GM21786 (cell line): Measurements from ENCODE around the gene GRHL3.

Experiments
- ATAC-seq: cut with Tn5 transposase; IDR thresholded peaks from one replicate; pipeline ENCODE4 v1.9.1; 2021; ENCODE audit not compliant: unreplicated experiment

Gene GRHL3

DNA sequence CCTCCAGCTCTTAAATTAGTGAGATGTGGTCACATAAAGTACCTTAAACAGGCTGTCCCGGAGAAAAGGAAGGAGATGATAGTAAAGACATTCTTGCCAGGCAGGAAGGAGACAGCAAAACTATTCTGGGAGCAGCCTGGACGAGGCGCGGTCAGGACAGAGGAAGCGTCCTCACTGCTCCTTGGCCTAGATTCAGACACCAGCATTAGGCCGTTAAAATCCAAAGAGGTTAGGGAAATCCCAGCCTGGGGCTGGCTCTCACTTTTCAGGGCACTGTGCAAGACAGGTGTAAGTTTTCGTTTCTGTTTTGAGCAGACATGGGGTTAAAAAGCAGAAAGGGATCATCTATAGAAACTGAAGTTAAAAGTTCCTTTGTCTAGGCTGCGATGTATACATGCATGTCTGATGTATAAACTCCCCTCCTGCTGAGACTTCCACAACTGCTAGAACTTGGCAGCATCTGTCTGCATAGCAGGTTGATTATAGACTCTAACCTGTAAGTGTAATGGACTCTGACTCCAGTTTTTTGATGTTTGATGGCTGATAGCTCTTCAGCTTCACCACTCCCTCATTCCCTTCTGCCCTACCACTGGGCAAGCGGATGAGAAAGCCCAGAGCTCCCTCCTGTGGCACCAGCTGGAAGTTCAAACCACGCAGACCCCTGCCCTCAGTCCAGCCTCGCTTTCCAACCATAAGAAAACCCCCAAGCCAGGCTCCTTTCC is 72.9 kb downstream of the GRHL3 start:
- peak; percentile 77 for ATAC-seq

DNA sequence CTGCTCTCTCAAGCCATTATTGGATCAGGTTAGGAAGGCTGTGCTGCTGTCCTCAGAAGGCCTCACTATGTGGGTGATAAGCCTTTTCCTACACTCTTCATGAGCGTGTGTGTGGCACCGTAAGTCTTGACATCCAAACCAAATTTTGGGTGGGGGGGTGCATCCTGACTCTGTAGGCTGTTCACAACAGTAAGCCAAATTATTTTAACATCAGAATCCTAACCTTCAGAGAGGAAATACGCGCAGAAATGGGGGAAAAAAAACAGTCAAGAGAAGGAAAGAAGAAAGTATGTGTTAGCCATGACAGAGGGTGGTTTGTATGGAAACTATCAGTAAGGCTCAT is 73.4 kb downstream of the GRHL3 start:
- ATAC-seq, result no peak

DNA sequence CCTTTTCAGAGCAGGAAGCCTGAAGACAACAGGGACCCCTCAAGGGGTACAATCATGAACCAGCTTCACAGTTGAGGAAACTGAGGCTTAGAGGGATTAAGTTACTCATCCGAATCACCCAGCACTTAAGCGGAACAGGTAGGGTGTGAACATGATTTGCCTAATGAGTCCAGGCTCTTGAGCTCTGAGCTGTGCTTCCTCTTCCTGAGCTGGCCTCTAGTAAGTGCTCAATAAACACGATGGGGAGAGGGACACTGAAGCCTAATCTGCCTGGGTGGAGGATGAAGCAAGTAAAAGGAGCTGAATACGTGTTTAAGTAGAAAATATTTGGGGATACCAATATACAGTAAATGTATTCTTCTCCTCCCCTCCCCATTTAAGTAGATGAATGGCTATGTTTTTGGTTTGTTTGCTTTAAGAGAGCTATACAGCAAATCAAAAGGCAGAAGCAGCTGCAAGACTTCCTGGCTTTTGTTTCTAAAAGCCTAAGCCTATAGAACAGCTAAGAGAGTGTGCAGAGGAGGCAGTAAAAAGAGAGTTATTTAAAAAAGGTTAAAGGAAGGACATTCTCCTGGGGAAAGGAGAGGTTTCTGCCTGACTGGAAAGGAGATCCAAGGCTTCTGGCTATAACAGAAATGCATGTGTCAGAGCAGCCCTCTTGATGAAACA is 74.0 kb downstream of the GRHL3 start:
- ATAC-seq, result no peak

DNA sequence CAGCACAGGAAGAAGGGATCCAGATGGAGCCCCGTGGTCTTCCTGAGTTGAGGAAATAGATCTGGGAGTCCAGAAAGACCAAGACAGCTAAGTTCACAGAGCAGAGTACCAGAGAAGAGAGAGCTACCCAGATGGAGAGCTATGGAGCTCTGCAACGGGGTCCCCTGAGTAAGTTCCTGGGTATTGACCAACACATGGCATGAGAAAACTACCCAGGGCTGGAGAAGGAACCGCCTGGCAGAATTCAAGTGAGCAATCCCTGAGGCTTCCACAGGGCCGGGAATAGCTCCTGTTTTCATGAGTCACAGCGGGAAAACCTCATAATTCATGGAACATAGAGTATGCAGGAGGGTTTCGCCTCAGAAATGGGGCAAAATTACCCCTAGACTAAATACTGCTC is 74.7 kb downstream of the GRHL3 start:
- ATAC-seq, result no peak

DNA sequence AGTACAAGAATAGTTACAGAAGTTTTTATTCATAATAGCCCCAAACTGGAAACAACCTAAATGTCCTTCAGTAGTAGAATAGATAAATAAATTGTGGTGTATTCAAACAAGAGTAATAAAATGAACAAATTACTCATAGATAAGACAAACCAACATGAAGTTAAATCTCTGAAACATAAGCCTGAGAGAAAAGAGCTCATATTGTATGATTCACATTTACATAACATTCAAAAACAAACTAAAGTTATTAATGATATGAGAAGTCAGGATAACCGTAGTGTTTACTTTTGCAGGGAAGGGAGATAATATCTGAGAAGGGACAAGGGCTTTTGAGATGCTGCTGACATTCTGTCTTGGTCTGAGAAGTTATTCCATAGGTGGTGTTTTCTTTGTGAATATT is 80.9 kb downstream of the GRHL3 start:
- no peak for ATAC-seq

DNA sequence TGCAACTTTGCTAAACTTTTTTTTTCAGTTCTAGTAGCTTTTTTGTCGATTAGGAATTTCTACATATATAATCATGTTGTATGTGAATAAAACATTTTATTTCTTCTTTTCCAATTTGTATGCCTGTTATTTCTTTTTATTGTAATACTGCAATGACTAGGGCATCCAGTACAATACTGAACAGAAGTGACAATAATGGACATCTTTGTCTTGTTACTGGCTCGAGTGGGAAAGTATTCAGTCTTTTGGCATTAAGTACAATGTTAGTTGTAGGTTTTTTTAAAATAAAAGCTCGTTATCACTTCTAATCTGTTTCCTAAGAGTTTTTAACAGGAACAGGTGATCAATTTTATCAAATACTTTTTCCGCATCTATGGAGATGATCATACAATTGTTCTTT is 84.6 kb downstream of the GRHL3 start:
- ATAC-seq, result no peak
